HL-60/S4 (cell line): ENCODE results near the gene PDE11A.

ENCODE experiments used
- in situ Hi-C: fragments of 300-500 bp; cut with MboI; formaldehyde crosslinking; loops from 2 replicates; pipeline ENCODE4 v1.14.3; 2022; ENCODE audit warnings: low sequenced_read_pairs

Gene PDE11A

GRCh38 chr2:177731384-177731783, 341.2 kb downstream of the PDE11A start:
- in situ Hi-C loops, result loop anchor here (25.0 kb wide), 1 partner anchor 569 kb away; no protein-coding TSS in a partner anchor

GRCh38 chr2:177730792-177731191, 341.8 kb downstream of the PDE11A start:
- in situ Hi-C loops, result loop anchor here (25.0 kb wide), 1 partner anchor 568 kb away; no protein-coding TSS in a partner anchor

- in situ Hi-C loops, result loop anchor here (25.0 kb wide), 1 partner anchor 568 kb away; no protein-coding TSS in a partner anchor
These were observed 342.2 kb downstream of the PDE11A start for GRCh38 chr2:177730363-177730762.

GRCh38 chr2:177728920-177729319, 343.7 kb downstream of the PDE11A start:
- in situ Hi-C loops, result loop anchor here (25.0 kb wide), 1 partner anchor 567 kb away; no protein-coding TSS in a partner anchor

GRCh38 chr2:177728399-177728765, 344.2 kb downstream of the PDE11A start:
- in situ Hi-C loops, result loop anchor here (25.0 kb wide), 1 partner anchor 566 kb away; no protein-coding TSS in a partner anchor

GRCh38 chr2:177727577-177728398, 344.8 kb downstream of the PDE11A start:
- in situ Hi-C loops, result loop anchor here (25.0 kb wide), 1 partner anchor 565 kb away; no protein-coding TSS in a partner anchor

GRCh38 chr2:177726931-177727348, 345.6 kb downstream of the PDE11A start:
- in situ Hi-C loops, result loop anchor here (25.0 kb wide), 1 partner anchor 565 kb away; no protein-coding TSS in a partner anchor

GRCh38 chr2:177724398-177725287, 347.9 kb downstream of the PDE11A start:
- in situ Hi-C loops, result loop anchor here (25.0 kb wide), 1 partner anchor 562 kb away; no protein-coding TSS in a partner anchor

- in situ Hi-C loops, result no loop called here
These were observed 349.3 kb downstream of the PDE11A start for GRCh38 chr2:177723235-177723634.

GRCh38 chr2:177721818-177722567, 350.6 kb downstream of the PDE11A start:
- in situ Hi-C loops, result no loop called here

- in situ Hi-C loops, result no loop called here
These were observed 351.5 kb downstream of the PDE11A start for GRCh38 chr2:177721087-177721486.

GRCh38 chr2:177717831-177718618, 354.6 kb downstream of the PDE11A start:
- in situ Hi-C loops, result no loop called here

GRCh38 chr2:177716484-177716883, 356.1 kb downstream of the PDE11A start:
- in situ Hi-C loops, result no loop called here

- in situ Hi-C loops, result no loop called here
These were observed 356.8 kb downstream of the PDE11A start for GRCh38 chr2:177715771-177716170.

GRCh38 chr2:177714704-177715103, 357.9 kb downstream of the PDE11A start:
- in situ Hi-C loops, result no loop called here

- in situ Hi-C loops, result no loop called here
These were observed 360.1 kb downstream of the PDE11A start for GRCh38 chr2:177712462-177712861.

- in situ Hi-C loops, result no loop called here
These were observed 360.9 kb downstream of the PDE11A start for GRCh38 chr2:177711483-177712265.

GRCh38 chr2:177710889-177711288, 361.7 kb downstream of the PDE11A start:
- in situ Hi-C loops, result no loop called here

GRCh38 chr2:177709986-177710401, 362.6 kb downstream of the PDE11A start:
- in situ Hi-C loops, result no loop called here
